Stimulated activated CD8-positive, alpha-beta memory T cell treated with anti-CD3 and anti-CD28 coated beads, Interleukin-7, amount 100 ng/mL, for 24 hours (primary cell): ENCODE measurements around the gene ROR1.

ENCODE experiments used
- DNase-seq: peaks from one replicate; pipeline ENCODE4 v3.0.0-alpha.2; 2020; ENCODE audit warnings: low read depth

The ROR1 gene

DNA sequence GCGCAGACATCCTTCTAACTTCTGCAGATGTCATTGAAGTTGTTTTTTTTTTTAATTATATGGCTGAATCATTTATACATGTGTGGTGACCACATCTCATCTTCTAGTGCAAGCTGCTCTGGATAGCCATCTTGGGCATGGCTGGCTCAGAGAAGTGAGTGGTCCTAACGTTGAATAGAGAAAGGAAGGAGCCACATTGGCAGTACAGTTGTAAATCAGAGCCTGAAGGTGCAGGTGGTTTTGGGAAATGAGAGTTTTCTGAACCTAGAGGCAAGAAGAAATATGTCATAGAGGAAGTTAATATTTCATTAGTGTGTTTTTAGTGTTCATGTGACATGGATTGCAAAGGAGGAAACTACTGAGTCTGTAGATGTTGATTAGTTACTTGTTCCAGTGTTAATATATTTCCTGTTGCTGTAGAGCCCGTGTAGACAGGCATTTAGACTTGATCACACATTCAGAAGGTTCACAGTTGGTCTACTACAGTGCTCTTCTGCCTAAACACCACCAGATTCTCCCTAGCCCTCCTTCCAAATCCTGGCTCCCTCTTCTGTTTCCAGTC lies 163.7 kb downstream of the ROR1 start:
- no peak for DNase-seq

DNA sequence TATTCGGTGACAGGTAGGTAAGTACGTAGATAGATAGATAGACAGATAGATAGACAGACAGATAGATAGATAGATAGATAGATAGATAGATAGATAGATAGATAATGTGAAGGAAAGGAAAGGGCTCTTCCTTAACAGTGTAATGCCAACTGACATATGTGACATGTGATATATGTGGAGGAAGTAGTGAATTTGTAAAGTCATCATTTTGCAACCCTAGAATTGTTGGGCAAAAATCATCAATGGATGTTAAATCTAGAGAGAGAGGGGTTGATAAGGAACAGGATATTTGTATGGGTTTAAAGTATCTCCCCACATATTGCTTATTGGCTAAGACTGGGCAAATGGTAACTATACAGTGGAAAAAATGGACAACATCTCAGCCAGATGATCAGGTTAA lies 166.6 kb downstream of the ROR1 start:
- no peak for DNase-seq

DNA sequence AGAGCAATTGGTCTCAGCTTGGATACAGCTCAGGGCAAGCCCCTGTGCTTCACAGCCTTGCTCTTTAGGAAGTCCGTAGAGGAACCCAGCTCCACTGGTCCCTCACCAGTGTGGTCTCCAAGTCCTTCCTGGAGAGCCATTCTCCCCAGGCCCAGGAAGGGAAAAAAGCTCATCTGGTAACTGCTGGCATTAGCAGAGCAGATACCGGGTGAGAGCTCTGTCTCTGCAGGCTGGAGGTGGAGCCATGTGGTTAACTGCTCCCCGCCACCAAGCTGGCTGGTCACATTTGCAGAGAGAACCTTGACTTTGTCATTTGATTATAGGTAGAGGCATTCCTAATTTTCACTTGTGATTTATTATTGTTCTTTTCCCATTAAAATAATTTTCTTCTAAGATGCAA lies 169.6 kb downstream of the ROR1 start:
- no peak for DNase-seq

DNA sequence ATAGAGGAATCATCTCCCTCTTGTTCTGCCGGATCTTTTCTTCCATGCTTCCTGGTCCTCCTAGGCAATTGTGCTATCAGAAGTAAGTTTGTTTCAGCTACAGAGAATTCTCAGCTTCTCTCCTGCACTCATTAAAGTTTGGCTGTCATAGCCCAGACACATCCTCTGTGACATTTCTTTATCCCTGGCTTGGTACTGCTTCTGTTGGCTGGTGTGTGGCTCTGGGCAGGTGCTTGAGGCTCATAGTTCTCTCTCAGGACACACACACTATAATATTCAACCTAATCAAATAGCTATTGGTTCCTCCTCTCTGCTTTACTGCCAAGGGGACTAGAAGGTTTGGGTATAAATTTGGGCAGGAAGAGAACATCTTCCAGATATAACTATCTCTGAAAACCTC lies 172.1 kb downstream of the ROR1 start:
- DNase-seq, result no peak

DNA sequence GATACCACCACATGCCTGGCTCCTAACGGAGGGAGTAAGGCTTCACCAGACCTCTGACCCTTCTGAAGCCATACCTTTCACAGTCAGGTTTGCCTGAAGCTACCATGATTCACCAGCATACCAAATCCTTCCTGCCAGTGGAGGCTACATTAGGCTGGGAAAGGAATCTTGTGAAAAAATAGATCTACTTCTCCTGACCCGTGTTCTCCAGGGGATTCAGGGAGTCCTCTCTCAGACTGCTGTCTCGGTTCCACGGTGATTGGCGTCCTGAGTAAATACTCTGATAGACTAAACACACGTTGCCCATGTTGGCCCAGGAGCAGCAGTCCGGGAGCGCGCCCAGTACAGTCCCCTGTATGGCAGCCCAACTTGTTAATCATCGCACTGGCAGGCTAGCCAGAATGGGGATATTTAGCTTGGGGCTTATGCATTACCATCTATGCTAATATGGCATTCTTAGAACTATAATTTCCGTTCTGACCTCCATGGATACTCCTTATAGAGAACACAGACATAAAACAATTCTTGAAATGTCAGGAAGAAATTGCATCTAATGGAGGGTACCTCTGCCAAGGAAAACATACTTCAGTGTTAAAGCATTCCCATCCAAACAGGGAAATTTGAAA lies 173.2 kb downstream of the ROR1 start:
- no peak for DNase-seq

DNA sequence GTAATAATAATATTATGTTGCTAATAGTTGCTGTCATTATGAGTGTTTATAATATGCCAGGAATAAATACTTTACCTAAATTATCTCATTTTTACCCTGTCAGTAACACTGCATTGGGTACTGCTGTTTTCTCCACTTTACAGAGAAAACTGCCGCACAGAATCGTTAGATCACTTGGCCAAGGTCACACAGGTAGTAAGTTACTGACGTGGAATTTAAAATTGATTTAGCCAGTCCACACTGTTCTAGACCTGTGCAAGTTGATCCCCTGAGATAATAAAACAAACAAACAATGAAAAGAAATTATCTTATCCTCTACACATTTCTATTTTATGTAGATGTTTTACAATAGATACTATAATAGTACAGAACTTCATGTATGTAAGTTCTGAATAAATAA lies 174.1 kb downstream of the ROR1 start:
- DNase-seq, result no peak

DNA sequence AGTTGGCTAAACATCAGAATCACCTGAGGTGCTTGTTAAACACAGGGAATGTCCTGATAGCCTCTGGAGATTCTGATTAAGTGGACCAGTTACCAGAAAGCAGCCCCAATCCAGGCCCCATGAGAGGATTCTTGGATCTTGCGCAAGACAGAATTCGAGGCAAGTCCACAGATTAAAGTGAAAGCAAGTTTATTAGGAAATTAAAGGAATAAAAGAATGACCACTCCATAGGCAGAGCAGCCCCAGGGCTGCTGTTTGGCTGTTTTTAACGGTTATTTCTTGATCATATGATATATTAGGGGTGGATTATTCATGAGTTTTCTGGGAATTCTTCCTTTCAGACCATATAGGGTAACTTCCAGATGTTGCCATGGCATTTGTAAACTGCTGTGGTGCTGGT lies 176.2 kb downstream of the ROR1 start:
- no peak for DNase-seq

DNA sequence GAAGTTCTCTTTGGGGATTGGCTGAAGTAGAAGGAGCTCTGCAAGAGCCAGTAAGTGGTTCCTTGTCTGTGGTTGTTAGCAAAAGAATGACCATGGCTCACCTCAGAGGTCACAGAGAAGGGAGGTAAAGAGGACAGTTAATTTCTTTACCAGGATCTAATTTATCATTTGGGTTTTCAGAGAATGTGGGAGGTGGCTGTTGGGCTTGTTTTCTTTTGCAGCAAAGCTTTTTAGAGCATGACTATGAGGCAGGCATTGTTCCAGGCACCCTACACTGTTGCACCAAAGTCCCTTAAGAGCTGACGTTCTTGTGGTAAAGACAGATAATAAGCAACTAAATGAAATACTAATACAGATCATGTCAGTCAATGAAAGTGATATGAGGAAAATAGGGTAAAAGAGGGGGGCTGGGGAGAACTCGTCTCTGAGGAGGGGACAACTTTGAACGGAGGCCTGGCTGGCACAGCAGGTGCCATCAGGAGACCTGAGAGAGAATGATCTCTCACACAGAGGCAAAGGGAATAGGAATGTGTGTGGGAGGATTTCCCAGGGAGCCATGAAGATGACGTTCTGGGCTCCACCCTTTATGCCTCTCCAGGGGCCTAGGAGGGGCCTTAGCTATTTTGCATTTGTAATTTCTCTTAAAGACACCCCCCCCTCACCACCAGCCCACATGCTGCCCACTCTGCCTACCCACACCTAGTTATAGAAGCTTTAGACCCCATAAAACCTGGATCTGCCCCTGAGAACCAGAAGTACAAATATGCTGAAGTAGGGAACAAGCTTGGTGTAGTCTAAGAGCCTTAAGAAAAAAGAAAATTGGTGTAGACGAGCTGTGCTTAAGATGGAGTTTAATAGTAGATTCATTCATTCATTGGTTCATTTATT lies 177.5 kb downstream of the ROR1 start:
- DNase-seq, result no peak

DNA sequence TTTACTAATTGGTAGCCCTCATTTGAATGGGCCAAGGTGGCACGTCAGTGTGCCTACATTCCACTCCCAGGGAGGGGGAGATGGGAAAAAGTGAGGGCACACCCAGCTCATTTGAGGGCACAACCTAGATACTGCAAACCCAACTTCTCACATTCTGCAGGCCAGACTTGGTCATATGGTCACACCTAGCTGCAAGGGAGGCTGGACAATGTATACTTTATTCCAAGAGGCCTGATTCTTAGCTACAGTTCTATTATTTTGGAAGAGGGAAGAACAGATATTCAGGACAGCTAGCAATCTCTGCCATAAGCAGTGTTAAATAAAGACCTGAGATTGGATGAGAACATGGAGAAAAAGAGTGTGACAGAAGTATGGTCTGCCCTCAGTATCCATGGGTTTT lies 180.4 kb downstream of the ROR1 start:
- DNase-seq, result no peak

DNA sequence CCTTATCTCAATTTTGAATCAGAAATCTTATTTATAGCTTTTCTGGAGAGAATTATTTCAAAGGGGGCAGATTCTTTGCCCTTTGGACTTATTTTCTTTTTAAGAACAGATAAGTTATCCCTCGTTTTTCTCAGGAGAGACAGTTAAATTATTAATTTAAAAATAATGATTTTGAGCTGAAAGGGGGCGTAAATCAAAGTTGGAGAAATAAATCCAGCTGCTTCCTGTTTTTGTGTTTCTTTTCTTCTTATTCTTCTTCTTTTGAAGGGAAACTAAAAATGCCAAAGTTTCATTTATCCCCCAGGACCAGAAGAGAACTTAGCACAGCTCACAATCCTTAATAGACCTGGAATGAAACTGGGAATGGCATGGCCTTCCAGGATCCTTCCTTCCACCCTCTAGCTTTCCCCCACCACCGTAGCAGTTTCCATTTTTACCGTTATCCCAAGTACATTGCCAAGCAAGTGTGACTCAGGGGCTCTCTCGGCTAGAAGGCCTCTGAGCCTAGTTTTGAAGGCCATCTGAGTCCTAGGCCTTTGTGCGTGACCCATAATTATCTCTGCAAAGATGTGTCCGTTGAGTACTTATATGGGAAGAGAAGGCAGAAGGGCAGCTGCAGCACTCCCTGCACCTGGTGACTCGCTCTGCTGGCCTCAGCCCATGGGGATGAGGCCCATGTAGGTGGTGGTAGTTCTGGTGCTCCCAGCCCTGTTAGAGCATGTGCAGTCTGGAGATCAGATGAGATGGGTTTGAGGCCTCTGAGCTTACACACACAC lies 181.7 kb downstream of the ROR1 start:
- no peak for DNase-seq

DNA sequence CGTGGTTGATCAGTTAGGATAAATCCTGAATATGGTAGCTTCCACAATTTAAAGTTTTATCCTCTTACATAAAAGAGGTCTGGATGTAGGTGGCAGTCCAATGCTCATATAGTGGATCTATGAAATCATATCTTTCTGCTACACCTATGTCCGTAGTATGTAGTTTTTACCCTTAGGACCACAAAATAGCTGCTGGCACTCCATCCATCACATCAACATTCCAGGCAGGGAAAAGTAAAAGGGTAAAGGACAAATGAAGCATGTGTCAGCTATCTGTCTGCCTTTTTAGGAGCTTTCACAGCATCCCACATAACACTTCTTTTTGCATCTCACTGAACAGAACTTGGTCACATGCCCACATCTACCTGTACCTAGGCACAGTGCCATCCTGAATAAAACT lies 184.7 kb downstream of the ROR1 start:
- no peak for DNase-seq

DNA sequence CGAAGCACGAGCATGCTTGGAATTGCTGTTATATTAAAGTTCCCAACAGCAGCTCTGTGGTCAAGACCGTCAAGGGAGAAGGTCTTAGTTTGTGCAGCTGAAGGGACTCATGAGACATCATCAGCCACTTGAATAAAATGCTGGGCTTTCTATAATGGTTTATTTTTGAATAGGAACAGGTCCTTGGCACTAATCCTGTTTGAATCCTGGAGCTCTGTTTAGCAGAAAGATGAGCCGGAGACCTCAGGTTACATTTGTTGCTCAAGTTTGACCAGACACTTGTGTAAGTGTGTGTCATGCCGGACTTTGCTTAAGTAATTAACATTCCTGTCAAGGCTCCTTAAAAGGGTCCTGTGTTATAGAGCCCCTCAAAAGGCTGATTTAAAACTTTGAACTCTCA lies 186.5 kb downstream of the ROR1 start:
- DNase-seq, result no peak

DNA sequence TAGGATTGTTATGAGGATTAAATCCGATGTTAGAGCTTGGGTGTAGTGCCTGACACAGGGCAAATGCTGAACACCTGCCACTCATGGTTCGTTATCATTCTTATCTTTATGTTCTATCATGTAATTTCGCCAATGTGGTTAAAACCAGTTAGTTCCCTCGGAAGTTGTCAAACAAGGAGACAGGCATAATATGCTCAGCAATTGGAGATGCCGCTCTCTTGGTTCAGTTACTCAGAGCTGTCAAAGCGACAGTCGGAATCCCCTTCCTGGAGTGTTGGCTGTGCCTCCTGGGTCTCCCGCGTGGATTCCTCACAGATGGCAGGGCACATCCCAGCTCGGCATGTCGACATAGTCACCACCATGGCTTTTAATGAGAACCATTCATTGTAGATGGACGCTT lies 192.2 kb downstream of the ROR1 start:
- DNase-seq, result no peak

DNA sequence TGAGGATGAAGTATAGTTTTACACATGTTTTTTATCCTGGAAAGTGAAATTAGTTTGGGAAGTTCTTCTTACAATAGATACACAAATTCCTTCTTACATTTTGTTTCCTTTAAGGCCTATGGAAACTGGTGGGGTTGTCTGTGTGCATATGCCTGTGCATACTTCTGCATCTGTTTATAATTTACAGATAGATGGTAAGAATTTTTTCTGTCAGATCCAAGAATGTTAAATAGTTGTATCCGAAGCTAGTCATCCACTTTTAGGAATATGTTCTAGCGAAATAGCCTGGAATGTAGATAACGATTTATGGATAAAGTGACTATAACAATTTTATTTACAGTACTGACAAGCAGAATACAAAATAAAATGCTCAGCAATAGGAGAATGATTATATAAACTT lies 194.1 kb downstream of the ROR1 start:
- no peak for DNase-seq

DNA sequence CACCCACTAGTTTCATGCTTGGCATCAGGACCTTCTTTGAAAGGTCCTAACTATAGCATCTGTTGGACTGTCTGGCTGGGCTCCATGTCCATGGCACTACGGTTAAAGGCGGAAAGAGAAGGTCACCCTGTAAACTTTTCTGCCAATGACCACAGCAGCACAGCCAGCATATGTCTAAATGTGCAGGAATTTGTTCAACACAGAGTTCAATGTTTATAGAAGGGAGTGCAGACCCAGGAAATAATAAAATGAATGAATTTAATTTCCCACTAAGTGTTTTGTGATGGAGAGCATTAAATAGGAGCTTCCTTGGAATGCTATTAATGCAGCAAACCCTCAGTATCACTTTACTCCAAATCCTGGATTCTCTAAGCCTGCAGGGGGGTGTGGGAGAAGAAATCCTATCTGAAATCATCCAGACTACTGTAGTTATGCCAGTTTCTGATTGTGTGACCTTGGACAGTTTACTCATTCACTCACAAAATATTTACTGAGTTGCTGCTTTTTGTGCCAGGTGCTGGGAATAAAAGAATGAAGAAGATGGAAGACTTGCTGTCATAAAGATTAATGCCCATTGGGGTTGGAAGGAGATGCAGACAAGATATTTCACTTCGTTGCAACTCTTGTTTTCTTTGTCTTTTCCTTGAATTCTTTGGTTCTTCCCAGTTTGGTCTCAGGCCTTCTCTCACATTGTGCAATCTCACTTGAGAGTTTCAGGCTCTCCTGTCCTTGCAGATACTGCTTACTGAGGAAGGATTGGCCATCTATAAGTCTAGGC lies 195.0 kb downstream of the ROR1 start:
- no peak for DNase-seq

DNA sequence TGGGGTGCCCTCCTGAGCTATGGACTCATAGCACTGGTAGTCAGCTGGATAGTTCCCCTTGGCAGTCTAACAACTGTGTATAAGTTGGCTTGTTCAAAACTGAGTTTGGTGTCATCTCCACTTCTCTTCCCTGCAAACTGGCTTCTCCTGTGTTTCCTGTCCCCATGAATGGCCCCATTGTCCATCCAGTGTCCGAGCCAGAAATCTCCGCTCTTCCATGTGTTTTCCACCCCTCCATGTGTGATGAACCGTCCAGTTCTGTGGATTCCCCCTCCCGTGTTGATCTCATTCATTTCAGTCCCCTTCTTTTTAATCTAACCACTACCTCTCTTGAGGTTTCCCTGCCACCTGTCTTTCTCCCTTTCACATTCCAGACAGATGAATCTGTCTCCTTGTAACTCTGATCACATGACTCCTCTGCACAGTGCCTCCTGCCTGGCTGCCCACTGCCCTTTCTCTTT lies 195.7 kb downstream of the ROR1 start:
- no peak for DNase-seq

DNA sequence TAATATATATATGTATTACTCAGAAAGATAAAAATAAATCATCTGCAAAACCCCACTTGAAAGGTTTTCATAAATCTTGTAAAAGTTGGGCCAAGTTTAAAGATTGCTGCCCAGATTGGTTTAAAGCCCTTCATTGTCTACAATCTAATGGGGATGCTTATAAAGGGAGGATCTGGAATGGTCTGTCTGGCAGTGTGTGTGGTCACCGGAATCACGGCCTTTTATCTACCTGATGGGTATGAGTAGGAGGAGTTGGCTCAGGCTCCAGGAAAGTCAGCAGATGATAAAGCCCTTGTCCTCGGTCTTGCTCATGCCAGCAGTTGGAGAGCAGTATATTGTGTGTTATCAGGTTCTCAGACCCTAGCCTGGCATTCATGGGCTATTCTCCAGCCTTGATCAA lies 197.7 kb downstream of the ROR1 start:
- DNase-seq, result no peak

DNA sequence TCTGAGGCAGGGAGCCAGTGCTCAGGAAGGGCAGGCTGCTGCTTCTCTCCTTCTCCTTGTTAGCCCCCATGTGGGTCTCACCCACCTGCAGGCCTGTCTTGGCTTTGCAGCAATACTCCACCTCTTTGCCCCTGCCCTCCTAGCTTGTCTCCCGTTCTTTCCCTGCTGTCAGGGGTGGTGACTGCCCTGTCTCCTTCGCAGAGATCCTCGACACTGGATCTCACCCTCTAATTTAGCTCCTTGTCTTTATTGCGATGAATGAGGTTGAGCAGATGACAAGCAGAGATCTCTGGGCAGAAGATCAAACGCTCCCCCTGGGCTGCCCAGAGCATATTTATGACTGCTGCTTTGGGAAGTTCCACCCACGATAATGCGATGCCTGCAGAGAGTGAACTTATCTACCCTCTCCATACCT lies 199.2 kb downstream of the ROR1 start:
- no peak for DNase-seq

DNA sequence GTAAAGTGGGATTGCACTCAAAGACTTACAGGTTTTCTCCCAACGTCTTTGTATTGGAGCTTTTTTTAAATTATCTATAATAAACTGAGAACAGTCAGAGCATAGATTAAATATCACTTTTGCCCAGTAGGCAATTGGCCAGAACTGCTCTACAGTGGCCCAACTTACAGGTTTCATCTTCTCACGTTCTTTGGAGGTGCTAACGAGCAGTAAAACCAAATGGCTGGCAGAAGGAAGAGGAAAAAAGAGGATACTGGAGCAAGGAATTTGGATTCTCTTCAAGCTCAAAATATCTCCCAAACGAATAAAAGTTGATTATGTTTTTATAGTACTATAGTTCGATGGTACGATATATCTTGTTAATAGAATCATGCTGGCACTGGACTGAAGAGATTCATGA lies 201.1 kb downstream of the ROR1 start:
- DNase-seq, result no peak

DNA sequence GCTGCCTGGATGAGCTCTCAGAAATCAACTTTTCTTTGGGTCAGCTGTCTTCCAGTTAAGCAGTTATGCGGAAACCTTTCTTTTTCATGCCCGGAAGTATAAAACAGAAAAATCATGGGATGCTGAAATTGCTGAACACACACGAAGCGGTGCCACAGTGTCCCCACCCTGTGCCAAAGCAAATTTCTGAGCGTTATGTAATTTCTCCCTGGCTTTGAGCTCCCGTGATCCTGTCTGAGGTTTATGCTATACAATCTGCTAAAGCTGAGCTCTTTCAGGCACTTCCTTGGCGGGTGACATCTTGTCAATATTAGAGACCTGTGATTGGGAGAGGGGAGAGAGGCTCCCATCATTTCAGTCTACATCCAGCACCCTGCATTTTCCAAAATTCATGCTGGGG lies 201.7 kb downstream of the ROR1 start:
- no peak for DNase-seq

DNA sequence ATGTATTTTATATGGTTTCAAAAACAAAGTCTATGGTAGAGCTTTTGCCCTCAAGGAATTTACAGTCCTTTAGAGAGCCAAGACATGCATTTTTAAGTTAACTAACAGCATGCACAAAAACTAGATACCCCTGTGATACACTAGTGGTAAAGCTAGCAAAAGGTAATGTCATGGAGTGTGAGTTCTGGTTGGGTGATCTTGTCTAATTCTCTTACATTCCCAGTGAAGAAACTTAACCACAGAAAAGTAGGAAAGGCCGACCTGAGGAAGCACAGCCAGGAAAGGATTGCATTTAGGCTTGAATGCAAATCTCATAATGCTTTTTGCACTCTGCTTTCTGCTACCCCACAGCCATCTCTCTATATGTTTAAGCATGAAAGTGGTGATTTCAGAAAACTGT lies 202.2 kb downstream of the ROR1 start:
- DNase-seq, result no peak

DNA sequence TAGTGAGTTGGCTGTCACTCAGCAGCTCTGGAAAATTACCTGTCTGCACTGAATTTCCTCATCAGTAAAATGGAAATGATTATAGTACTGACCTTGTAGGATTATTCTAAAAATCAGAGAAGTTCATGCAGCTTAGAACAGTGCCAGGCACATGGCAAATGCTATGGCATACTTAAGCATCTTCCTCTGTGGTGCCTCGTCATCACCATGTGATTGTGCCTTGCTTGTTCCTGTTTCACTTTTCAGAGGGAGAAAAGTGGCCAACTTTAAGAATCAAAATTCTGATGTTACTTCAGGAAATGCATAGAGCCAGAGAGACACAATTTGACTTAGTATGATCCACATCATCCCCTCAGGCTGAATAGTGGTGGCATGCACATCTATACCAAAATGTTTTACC lies 203.6 kb downstream of the ROR1 start:
- DNase-seq, result no peak
